ENCODE data around the gene PLA2G2F.

PLA2G2F gene

GRCh38 chr1:20197329-20197791, 58.2 kb downstream of the PLA2G2F start:
- DNase-seq (ENCODE audit: low read depth, low spot score), result no peak
- TF ChIP-seq CTCF (IDR thresholded peaks at IDR 0.05; ENCODE audit: insufficient read depth, low read length, missing control alignments), result no peak
- ChIA-PET POLR2A (no interaction called here), CTCF (interaction anchor here (1.6 to 6.6 kb wide), 4 partner anchors 9 to 279 kb away, joined by 4 to 53 read pairs (median 26); no protein-coding TSS in a partner anchor)
- H3K4me3 ChIP-seq (ENCODE audit: low read depth, low read length), result no peak overlapping the region

GRCh38 chr1:20198296-20198695, 59.2 kb downstream of the PLA2G2F start:
- POLR2A ChIA-PET, result no interaction called here
- TF ChIP-seq CTCF (IDR thresholded peaks at IDR 0.05; ENCODE audit: insufficient read depth, low read length, missing control alignments), result no peak
- no peak for DNase-seq (ENCODE audit: low read depth, low spot score)
- no peak overlapping the region for H3K4me3 ChIP-seq (ENCODE audit: low read depth, low read length)
- CTCF ChIA-PET, result interaction anchor here (1.6 to 6.6 kb wide), 2 partner anchors 19 to 280 kb away, joined by 4 to 53 read pairs; no protein-coding TSS in a partner anchor

GRCh38 chr1:20198918-20199317, 59.8 kb downstream of the PLA2G2F start:
- no peak overlapping the region for H3K4me3 ChIP-seq (ENCODE audit: low read depth, low read length)
- no peak for DNase-seq (ENCODE audit: low read depth, low spot score)
- ChIA-PET CTCF (no interaction called here), POLR2A (no interaction called here)
- no peak for TF ChIP-seq CTCF (IDR thresholded peaks at IDR 0.05; ENCODE audit: insufficient read depth, low read length, missing control alignments)

GRCh38 chr1:20199403-20199802, 60.3 kb downstream of the PLA2G2F start:
- ChIA-PET CTCF (interaction anchor here (1.2 to 4.9 kb wide), 2 partner anchors 14 to 282 kb away, joined by 4 to 38 read pairs; no protein-coding TSS in a partner anchor), POLR2A (no interaction called here)
- DNase-seq (ENCODE audit: low read depth, low spot score), result no peak
- H3K4me3 ChIP-seq (ENCODE audit: low read depth, low read length), result no peak overlapping the region
- no peak for TF ChIP-seq CTCF (IDR thresholded peaks at IDR 0.05; ENCODE audit: insufficient read depth, low read length, missing control alignments)

GRCh38 chr1:20199840-20200239, 60.7 kb downstream of the PLA2G2F start:
- no peak overlapping the region for H3K4me3 ChIP-seq (ENCODE audit: low read depth, low read length)
- no peak for DNase-seq (ENCODE audit: low read depth, low spot score)
- ChIA-PET POLR2A (no interaction called here), CTCF (interaction anchor here (1.2 to 4.9 kb wide), 3 partner anchors 13 to 282 kb away, joined by 4 to 38 read pairs (median 4); no protein-coding TSS in a partner anchor)
- no peak for TF ChIP-seq CTCF (IDR thresholded peaks at IDR 0.05; ENCODE audit: insufficient read depth, low read length, missing control alignments)

Measured in AG04449 (cell line).